Fibroblast of the aortic adventitia (primary cell): Measurements from ENCODE around the gene SPDEF. TPM values are rescaled to one million over a fixed set of nuclear protein-coding genes. Genes with fewer than 3 reads are reported as not detected.

Experiments
- DNase-seq: peaks from one replicate; pipeline ENCODE4 v3.0.0-alpha.2; 2010; ENCODE audit warnings: low read depth
- H3K4me3 ChIP-seq: 2 replicates; pipeline ENCODE4 v1.5.1; 2011; ENCODE audit warnings: low read depth, mild to moderate bottlenecking, control low read depth, low read length, moderate library complexity
- total RNA-seq: library from RNA; depleted of rRNA; stranded (reverse); fragments of >200 nt; gene quantifications from 2 replicates; pipeline ENCODE4 v1.2.3, GENCODE V29; 2012; ENCODE audit warnings: low replicate concordance
- TF ChIP-seq, protein P1 (sequence below): IDR thresholded peaks from 2 replicates; pipeline ENCODE4 v1.5.1; 2011; ENCODE audit warnings: mild to moderate bottlenecking, low read length, control low read depth, inconsistent platforms; ENCODE audit not compliant: insufficient read depth

Gene SPDEF
- total RNA-seq, 1 donor = not detected

GRCh38 chr6:34506718-34507117 is 49.4 kb downstream of the SPDEF start:
- H3K4me3 ChIP-seq = no peak overlapping the region
- no peak for DNase-seq
- TF ChIP-seq, protein P1, sequence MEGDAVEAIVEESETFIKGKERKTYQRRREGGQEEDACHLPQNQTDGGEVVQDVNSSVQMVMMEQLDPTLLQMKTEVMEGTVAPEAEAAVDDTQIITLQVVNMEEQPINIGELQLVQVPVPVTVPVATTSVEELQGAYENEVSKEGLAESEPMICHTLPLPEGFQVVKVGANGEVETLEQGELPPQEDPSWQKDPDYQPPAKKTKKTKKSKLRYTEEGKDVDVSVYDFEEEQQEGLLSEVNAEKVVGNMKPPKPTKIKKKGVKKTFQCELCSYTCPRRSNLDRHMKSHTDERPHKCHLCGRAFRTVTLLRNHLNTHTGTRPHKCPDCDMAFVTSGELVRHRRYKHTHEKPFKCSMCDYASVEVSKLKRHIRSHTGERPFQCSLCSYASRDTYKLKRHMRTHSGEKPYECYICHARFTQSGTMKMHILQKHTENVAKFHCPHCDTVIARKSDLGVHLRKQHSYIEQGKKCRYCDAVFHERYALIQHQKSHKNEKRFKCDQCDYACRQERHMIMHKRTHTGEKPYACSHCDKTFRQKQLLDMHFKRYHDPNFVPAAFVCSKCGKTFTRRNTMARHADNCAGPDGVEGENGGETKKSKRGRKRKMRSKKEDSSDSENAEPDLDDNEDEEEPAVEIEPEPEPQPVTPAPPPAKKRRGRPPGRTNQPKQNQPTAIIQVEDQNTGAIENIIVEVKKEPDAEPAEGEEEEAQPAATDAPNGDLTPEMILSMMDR = no peak

DNA sequence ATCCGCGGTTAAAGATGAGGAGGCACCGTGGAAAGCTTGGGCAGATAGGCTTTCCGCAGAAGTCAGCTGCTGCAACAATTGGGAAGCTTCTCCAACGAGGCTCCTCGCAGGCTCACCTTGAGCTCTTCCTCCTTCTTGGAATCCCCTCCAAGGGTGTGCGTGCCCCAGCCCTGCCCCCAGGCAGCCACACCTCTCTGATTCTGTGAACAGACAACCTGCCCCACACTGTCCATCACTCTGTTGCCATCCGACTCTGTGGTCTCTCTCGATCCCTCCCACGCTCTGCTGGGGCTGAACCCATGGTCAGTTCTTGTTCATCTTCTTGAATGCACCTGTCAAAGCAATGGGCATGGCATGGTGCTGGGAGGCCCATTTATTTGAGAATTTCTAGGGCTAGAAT is 58.7 kb downstream of the SPDEF start:
- TF ChIP-seq, protein P1 = no peak
- no peak overlapping the region for H3K4me3 ChIP-seq
- no peak for DNase-seq

GRCh38 chr6:34496103-34496685 is 59.9 kb downstream of the SPDEF start:
- TF ChIP-seq, protein P1 = no peak
- no peak for DNase-seq
- no peak overlapping the region for H3K4me3 ChIP-seq

- TF ChIP-seq, protein P1 = no peak
- no peak for DNase-seq
- no peak overlapping the region for H3K4me3 ChIP-seq
Measured at GRCh38 chr6:34494973-34495372, 61.2 kb downstream of the SPDEF start.

- TF ChIP-seq, protein P1 = no peak
- no peak for DNase-seq
- no peak overlapping the region for H3K4me3 ChIP-seq
Measured at GRCh38 chr6:34493344-34493743, 62.8 kb downstream of the SPDEF start.

GRCh38 chr6:34491091-34491430 is 65.1 kb downstream of the SPDEF start:
- no peak overlapping the region for H3K4me3 ChIP-seq
- peak; percentile 56 for DNase-seq

More at GRCh38 chr6:34491091-34491430, 65.1 kb downstream of the SPDEF start:
- TF ChIP-seq, protein P1 = no peak
